ENCODE measurements around the gene KNDC1.
A peak's percentile ranks its signal among the peaks of the same experiment; 100 is the strongest.

The KNDC1 gene

DNA sequence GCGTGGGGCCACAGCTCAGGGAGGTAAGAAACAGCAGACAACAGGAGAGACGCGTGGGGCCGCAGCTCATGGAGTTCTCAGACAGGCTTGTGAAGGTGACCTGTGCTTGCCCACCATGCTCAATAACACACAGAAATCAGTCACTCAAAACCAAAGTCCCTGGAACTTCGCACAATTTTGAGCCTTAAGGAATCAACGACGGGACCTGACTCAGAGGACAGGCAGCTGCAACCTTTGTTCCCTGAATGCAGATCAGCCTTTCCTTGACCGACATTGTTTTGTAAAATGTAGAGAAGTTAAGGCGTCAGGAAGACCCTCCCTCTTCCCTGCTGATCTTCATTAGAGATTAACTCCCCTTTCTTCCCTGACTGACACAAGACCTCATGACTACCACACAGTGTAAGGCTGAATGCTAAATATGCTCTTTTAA, 8.5 kb upstream of the KNDC1 start:
- Mint-ChIP-seq H3K4me3 (no peak overlapping the region), H3K9me3 (peaks cover 25% of the 10 kb centered on the region), H3K27me3 (ENCODE audit: low read depth) (peaks cover 39% of the 10 kb centered on the region), H3K27ac (peak overlapping the region in 2 of 3 experiments; percentile 19 to 84), H3K36me3 (ENCODE audit: low read depth) (no peaks in the 10 kb centered on the region), H3K4me1 (peaks cover 11% of the 10 kb centered on the region)
- no peak for TF ChIP-seq CTCF (IDR thresholded peaks at IDR 0.05; ENCODE audit: unreplicated experiment in 3 of 3)

- H3K27me3 Mint-ChIP-seq (ENCODE audit: low read depth), result peaks cover 28% of the 10 kb centered on the region
- peak overlapping the region in 2 of 3 experiments; percentile 42 to 52 for H3K27ac Mint-ChIP-seq
- H3K36me3 Mint-ChIP-seq (ENCODE audit: low read depth), result no peaks in the 10 kb centered on the region
- no peak overlapping the region for H3K4me3 Mint-ChIP-seq
- H3K4me1 Mint-ChIP-seq, result peaks cover 11% of the 10 kb centered on the region
- TF ChIP-seq CTCF (IDR thresholded peaks at IDR 0.05; ENCODE audit: unreplicated experiment in 3 of 3), result no peak
- peaks cover 4% of the 10 kb centered on the region for H3K9me3 Mint-ChIP-seq
Observed at GRCh38 chr10:133154411-133154810, 5.6 kb upstream of the KNDC1 start.

DNA sequence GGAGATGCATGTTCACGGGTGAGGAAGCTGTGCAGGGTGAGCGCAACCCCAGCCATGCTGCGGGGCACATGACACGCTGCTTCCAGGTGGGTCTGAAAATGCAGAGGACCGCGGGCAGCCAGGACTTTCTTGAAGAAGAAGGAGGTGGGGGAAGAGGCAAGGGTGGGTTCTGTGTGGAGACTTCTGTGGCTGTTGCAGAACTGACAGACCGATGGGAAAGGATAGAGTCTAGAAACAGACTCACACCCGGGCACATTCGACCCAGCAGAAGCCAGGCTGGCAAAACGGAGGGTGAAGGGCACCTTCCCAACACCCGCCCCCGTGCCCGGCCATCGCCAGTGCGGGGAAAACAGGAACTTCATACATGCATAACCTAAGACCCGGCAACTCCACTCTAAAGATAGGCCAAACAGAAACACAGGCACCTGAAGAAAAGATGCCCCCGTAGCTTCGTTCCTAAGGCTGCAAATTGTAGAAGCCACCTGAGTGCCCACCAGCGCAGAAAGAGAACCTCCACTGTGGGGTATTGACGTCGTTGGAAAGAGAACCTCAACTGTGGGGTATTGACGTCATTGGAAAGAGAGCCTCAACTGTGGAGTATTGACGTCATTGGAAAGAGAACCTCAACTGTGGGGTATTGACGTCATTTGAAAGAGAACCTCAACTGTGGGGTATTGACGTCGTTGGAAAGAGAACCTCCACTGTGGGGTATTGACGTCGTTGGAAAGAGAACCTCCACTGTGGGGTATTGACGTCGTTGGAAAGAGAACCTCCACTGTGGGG, 4.8 kb upstream of the KNDC1 start:
- H3K4me1 Mint-ChIP-seq, result peaks cover 11% of the 10 kb centered on the region
- H3K4me3 Mint-ChIP-seq, result peak overlapping the region in 1 of 3 experiments; percentile 21
- H3K27me3 Mint-ChIP-seq (ENCODE audit: low read depth), result peaks cover 23% of the 10 kb centered on the region
- H3K9me3 Mint-ChIP-seq, result peaks cover 3% of the 10 kb centered on the region
- TF ChIP-seq CTCF (IDR thresholded peaks at IDR 0.05; ENCODE audit: unreplicated experiment in 3 of 3), result no peak
- H3K27ac Mint-ChIP-seq, result peak overlapping the region in 2 of 3 experiments; percentile 42 to 52
- H3K36me3 Mint-ChIP-seq (ENCODE audit: low read depth), result no peaks in the 10 kb centered on the region

- H3K4me3 Mint-ChIP-seq, result peak overlapping the region; percentile 31 to 69 (median 52)
- peaks cover 11% of the 10 kb centered on the region for H3K4me1 Mint-ChIP-seq
- H3K27ac Mint-ChIP-seq, result peak overlapping the region in 2 of 3 experiments; percentile 59 to 66
- TF ChIP-seq CTCF (IDR thresholded peaks at IDR 0.05; ENCODE audit: unreplicated experiment in 3 of 3), result no peak
- H3K9me3 Mint-ChIP-seq, result peaks cover 3% of the 10 kb centered on the region
- H3K36me3 Mint-ChIP-seq (ENCODE audit: low read depth), result no peaks in the 10 kb centered on the region
- H3K27me3 Mint-ChIP-seq (ENCODE audit: low read depth), result peaks cover 10% of the 10 kb centered on the region
Observed at GRCh38 chr10:133156674-133157579, 3.1 kb upstream of the KNDC1 start.

- no peaks in the 10 kb centered on the region for H3K36me3 Mint-ChIP-seq (ENCODE audit: low read depth)
- no peak for TF ChIP-seq CTCF (IDR thresholded peaks at IDR 0.05; ENCODE audit: unreplicated experiment in 3 of 3)
- peak overlapping the region; percentile 31 to 69 (median 52) for H3K4me3 Mint-ChIP-seq
- H3K27ac Mint-ChIP-seq, result peak overlapping the region in 2 of 3 experiments; percentile 59 to 66
- peaks cover 18% of the 10 kb centered on the region for H3K4me1 Mint-ChIP-seq
- H3K9me3 Mint-ChIP-seq, result peaks cover 3% of the 10 kb centered on the region
- H3K27me3 Mint-ChIP-seq (ENCODE audit: low read depth), result peaks cover 6% of the 10 kb centered on the region
Observed at GRCh38 chr10:133157662-133158436, 2.2 kb upstream of the KNDC1 start.
